Activated CD4-positive, CD25-positive, alpha-beta regulatory T cell treated with anti-CD3 and anti-CD28 coated beads, Interleukin-2, amount 50 U/mL, for 24 hours (primary cell): ENCODE measurements around the gene CD80.

Source experiments
- ATAC-seq, 2 donors: fragments of 150-1000 bp; cut with Tn5 transposase; one replicate each; pipeline ENCODE4 v1.10.0; 2021; ENCODE audit warnings: mild to moderate bottlenecking in 1 of 2, moderate library complexity in 1 of 2

The CD80 gene

GRCh38 chr3:119543147-119543546 is 16.3 kb downstream of the CD80 start:
- ATAC-seq, result no peak

- no peak for ATAC-seq
Measured at GRCh38 chr3:119542168-119542767, 17.1 kb downstream of the CD80 start.

- ATAC-seq, result no peak
Measured at GRCh38 chr3:119541547-119541946, 17.9 kb downstream of the CD80 start.

DNA sequence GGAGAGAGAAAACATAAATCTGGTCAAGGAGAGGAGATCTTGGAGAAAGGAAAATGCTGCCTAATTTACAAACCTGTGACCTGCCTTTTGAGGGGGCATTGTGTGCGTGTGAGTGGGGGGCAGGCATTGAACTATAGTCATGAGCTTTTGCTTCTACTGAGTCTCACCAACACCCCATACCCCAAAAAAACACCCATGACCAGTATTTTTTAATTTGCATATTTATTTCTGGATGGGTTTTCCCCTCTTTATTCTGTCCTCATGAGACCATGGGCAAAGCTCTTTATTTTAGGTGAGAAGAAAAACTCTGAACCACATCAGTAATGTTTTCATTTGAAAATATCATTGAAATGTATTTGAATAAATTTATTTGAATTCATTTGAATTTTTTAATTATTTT is 20.6 kb downstream of the CD80 start:
- ATAC-seq, result no peak

- ATAC-seq, result no peak
Measured at GRCh38 chr3:119536757-119537156, 22.7 kb downstream of the CD80 start.

DNA sequence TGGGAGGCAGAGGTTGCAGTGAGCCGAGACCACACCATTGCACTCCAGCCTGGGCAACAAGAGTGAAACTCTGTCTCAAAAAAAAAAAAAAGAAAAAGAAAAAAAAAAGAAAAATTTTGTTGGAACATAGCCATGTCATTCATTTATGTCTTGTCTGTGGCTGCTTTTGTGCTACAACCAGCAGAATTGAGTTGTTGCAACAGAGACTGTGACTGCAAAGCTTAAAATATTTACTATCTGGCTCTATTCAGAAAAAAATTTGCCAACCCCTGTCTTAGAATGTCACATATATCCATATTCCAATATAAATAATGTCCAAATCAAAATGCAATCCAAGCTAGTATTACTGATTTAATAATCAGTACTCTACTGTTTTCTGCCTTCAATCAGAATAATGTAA is 25.1 kb downstream of the CD80 start:
- no peak for ATAC-seq

- ATAC-seq, result no peak
Measured at GRCh38 chr3:119531151-119531550, 28.3 kb downstream of the CD80 start.

DNA sequence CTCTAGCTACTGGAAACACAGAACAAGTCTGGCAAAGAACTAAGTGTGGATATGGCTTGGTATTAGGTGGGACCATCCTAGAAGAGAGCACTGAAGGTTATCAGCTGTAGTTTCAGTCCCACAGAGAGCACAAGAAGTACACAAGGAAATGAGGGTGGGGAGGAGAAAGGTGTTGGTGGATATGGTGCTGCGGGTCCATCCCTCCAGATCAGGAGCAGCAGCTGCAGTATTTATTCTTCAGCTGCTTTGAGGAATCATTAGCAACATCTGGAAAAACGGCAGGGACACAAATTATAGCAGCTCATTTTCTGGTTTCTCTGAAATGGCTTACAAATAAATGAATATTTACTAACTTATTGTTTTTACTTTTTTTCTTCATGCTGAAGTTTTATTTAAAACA is 29.0 kb downstream of the CD80 start:
- ATAC-seq, result no peak

DNA sequence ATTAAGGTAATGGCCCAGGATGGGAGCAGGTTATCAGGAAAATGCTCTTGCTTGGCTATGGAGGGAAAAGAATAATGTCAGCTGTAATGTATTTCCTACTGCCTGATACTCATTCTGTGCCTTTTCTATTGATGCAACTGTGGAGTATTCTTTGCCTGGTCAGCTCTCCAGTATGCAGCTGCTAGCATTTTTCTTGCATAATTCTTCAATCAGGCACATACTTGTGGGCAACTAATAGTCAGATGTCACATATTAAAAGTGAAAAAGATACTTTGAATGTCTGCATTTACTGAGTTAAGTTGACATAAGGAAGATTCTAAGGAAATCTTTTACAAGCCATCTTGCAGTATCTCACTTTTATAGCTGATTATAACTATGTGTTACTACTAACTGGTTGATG is 29.5 kb downstream of the CD80 start:
- no peak for ATAC-seq

DNA sequence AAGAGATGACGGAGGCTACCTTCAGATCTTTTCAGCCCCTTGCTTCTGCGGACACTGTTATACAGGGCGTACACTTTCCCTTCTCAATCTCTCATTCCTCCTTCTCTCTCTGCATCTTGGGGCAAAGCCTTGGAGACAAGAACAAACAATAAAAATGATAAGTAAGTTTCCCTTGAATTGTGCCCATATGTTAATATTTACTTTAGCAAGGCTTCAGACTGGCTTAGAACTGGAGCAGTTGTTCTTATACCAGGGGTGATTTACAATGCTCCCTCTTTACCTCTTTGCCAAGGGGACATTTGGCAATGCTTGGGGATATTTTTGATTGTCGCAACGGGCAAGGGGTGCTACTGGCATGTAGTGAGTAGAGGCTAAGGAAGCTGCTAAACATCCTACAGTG is 31.7 kb downstream of the CD80 start:
- ATAC-seq, result no peak

DNA sequence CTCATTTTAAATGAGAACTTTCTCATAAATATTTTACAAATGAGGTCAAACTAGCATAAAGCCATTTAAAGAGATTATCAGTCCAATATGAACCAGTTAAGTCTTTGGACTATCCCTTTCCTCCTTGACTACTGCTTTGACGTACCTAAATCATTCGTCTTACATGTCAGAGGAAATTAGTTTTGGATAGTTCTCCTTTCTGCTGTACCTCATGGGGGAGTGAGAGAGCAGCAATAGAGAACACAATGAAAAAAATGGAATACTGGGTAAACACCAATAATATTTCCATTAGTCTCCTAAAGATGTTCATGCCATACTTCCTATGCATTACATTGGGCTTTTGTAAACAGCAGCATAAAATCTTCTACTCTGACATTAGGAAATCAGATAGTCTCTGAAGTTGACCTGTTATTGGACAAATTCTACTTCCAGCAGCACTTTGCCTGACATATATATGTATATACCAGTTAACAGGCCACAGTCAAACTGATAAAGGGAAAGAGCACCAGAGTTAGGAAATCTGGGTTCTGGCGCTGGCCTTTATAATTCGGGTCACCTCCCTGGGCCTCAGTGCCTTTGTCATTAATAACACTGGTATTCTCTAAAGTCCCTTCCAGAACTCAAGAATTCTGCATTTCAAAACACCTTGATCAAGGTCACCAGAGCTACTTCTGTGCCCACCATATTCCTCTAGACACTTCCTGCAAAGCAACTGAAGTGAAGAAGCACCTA is 34.3 kb downstream of the CD80 start:
- no peak for ATAC-seq

GRCh38 chr3:119518026-119518425 is 41.4 kb downstream of the CD80 start:
- no peak for ATAC-seq

GRCh38 chr3:119517112-119517511 is 42.3 kb downstream of the CD80 start:
- ATAC-seq, result no peak

- no peak for ATAC-seq
Measured at GRCh38 chr3:119514637-119515036, 44.8 kb downstream of the CD80 start.

GRCh38 chr3:119510690-119511089 is 48.7 kb downstream of the CD80 start:
- ATAC-seq, result no peak

DNA sequence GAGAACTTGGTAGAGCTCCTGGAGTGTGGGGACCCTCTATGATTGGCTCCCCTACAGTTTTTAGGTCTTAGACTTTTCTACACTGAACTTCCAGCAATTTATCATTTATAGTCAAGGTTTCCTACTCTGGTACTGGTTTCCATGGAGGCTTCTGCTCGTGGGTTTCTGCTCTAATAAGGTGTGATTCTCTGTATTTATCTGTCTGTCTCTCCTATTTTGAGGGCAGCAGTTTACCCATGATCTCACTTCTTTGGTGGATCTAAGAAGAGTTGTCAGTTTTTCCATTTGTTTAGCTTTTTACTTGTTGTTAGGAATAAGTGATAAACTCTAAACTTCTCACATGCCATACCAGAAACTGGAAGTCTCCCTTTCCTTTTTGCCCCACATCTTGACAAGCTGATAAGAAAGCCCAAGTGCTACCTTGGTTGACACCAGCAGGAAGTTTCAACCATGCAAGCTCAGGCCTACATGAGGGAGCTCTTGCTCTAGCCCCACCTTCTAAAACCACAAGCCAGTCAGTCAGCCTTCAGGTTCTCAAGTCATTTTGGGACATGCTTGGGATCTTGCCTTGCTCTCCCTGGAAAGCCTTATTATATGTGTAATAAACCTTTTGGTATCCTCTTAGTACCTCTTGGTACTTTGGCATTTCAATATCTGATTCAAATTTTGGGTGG is 51.1 kb downstream of the CD80 start:
- ATAC-seq, result peak in 1 of 2 donors; percentile 73

GRCh38 chr3:119507404-119507803 is 52.0 kb downstream of the CD80 start:
- ATAC-seq, result no peak

DNA sequence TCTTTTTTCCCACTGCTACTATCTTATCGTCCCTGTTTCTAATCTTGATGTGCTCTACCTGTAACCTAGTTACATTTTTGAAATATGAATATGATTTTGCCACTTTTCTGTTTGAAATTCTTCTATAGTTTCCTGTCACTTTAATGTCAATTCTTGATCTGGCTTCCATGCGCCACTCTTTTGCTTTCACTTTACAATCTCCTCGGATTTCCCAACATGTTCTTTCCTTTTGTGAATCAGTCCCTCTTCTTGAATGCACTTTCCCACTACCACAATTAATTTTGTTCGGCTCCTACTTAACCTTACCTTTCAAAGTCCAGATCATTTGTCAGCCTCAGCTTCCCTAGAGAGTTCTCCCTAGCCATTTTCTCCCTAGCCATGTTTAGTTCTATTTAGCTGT is 52.8 kb downstream of the CD80 start:
- ATAC-seq, result no peak

GRCh38 chr3:119500901-119501300 is 58.5 kb downstream of the CD80 start:
- no peak for ATAC-seq

GRCh38 chr3:119500265-119500664 is 59.1 kb downstream of the CD80 start:
- ATAC-seq, result no peak

DNA sequence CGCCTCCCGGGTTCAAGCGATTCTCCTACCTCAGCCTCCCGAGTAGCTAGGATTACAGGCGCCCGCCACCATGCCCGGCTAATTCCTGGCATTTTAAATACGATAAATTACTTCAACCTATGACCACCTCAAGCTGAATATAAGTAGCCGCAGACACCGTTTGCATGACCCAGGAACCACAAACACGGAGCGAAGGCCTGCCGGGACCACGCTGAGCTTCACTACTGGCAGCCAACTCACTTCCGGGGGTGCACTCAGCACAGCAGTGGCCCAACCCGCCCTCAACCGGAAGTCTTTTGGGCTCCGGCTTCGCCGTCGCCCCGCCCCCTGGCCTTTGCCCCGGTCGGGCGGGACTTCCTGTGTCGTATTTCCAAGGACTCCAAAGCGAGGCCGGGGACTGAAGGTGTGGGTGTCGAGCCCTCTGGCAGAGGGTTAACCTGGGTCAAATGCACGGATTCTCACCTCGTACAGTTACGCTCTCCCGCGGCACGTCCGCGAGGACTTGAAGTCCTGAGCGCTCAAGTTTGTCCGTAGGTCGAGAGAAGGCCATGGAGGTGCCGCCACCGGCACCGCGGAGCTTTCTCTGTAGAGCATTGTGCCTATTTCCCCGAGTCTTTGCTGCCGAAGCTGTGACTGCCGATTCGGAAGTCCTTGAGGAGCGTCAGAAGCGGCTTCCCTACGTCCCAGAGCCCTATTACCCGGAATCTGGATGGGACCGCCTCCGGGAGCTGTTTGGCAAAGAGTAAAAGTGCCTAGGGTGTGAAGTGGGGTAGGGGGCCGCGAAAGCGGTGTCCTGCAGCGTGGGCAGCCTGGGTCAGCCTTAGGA is 61.0 kb downstream of the CD80 start, which contains the start of gene TIMMDC1:
Gene TIMMDC1 (plus strand): TSS at position 362 of the 826 bp plus-strand sequence. CDS start 187 bp downstream, at position 549.
- ATAC-seq, result peak; percentile 99

DNA sequence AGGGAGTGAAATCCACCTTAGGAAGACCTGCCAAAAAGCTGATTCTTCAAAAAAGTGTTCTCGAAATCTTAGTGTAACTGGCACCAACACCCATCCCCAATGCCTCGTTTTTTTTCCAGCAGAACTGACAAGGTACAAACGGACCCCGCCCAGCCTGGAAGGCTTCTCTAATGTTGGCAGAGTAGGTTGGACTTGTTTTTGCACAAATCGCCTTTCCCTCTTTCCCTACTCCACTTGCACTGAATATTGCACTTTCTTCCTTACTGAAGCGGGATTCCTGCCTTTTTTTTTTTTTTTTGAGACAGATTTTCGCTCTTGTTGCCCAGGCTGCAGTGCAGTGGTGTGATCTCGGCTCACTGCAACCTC is 61.6 kb downstream of the CD80 start:
- ATAC-seq, result no peak

DNA sequence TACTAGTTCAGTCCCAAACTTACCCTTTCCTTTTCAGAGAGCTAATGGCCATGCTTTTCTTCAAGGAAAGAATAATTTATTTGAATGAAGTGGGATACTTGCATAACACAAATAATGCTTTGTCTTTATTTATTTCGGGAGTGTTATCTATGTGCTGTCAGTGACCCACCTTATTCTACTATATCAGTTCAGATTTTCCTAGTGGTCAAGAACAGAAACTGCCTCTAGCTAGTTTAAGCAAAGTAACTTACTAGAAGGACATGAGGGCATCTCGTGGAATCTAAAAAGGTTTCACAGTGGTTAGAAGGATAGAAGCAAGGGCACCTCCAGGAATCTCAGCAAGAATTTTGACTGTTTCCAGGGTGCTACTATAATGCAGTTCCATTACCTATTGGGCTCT is 64.8 kb downstream of the CD80 start:
- no peak for ATAC-seq
